Peyer's patch (tissue), 4 donors: ENCODE results near the gene EPHB2.

Experiments used
- POLR2A ChIP-seq, 2 donors: fragments of 450-650 bp; IDR thresholded peaks; one replicate each; pipeline ENCODE4 v1.5.1; 2017; ENCODE audit warnings: antibody characterized with exemption in 2 of 2, mild to moderate bottlenecking in 2 of 2, moderate library complexity in 2 of 2
- TF ChIP-seq, protein P1 (sequence below), 6 experiments: fragments of 450-650 bp in 4 of 6; fragments of 200-600 bp in 2 of 6; sonication (generic) in 1 of 6; IDR thresholded peaks; one replicate each; pipeline ENCODE4 v1.5.1; 2017 to 2019; ENCODE audit warnings: antibody characterized with exemption in 6 of 6, mild to moderate bottlenecking in 3 of 6, moderate library complexity in 1 of 6

DNA sequence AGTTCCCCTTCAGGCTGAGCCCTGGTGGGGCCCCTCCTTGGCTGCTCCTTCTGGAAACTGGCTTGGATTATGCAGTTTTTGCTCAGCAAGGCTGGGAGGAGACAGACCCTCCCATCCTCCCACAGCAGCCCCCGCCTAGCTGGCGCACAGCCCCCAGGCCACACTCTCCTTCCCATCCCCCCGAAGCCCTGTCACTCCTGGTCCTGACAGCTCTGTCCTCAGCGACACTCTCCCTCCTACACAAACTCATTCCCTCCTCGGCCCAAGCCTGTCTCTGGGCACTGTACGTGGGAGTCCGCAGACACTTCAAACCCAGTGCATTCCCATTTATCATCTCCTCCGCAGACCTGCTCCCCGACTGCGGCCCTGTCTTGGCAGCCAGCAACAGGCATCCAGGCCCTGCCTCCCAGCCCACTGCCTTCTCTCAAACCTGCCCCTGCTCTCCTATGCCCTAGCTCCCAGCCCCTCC, 25.0 kb upstream of the EPHB2 start:
- TF ChIP-seq, protein P1, sequence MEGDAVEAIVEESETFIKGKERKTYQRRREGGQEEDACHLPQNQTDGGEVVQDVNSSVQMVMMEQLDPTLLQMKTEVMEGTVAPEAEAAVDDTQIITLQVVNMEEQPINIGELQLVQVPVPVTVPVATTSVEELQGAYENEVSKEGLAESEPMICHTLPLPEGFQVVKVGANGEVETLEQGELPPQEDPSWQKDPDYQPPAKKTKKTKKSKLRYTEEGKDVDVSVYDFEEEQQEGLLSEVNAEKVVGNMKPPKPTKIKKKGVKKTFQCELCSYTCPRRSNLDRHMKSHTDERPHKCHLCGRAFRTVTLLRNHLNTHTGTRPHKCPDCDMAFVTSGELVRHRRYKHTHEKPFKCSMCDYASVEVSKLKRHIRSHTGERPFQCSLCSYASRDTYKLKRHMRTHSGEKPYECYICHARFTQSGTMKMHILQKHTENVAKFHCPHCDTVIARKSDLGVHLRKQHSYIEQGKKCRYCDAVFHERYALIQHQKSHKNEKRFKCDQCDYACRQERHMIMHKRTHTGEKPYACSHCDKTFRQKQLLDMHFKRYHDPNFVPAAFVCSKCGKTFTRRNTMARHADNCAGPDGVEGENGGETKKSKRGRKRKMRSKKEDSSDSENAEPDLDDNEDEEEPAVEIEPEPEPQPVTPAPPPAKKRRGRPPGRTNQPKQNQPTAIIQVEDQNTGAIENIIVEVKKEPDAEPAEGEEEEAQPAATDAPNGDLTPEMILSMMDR (IDR thresholded peaks at IDR 0.05): no peak
- no peak for TF ChIP-seq POLR2A (IDR thresholded peaks at IDR 0.05)
